HepG2 (cell line): ENCODE results near the gene TOX2.

Experiments
- POLR2A ChIP-seq, 2 experiments: IDR thresholded peaks; 2 replicates each; pipeline ENCODE4 v1.6.1; 2011; ENCODE audit warnings: low read depth in 2 of 2, low read length in 2 of 2, mild to moderate bottlenecking in 1 of 2, moderate library complexity in 1 of 2; ENCODE audit not compliant: insufficient read depth in 1 of 2
- POLR2AphosphoS5 ChIP-seq: IDR thresholded peaks from 2 replicates; pipeline ENCODE4 v1.6.1; 2012; ENCODE audit warnings: low read depth, low read length
- RAD21 ChIP-seq: fragments of 450-650 bp; formaldehyde crosslinking; IDR thresholded peaks from 2 replicates; pipeline ENCODE4 v1.5.0; 2020; ENCODE audit warnings: mild to moderate bottlenecking
- ZNF24 ChIP-seq: fragments of 450-650 bp; IDR thresholded peaks from 2 replicates; pipeline ENCODE4 v1.6.1; 2017; ENCODE audit warnings: antibody characterized with exemption, mild to moderate bottlenecking
- ZNF644 ChIP-seq: IDR thresholded peaks from 2 replicates; pipeline ENCODE4 v1.6.1; 2016; ENCODE audit warnings: low read depth
- ZNF780A ChIP-seq: sonication (generic); formaldehyde crosslinking; IDR thresholded peaks from 2 replicates; pipeline ENCODE4 v1.8.0; 2022; ENCODE audit warnings: mild to moderate bottlenecking, missing genetic modification reagents, moderate library complexity
- TF ChIP-seq, protein P1 (sequence below): sonication (generic); formaldehyde crosslinking; IDR thresholded peaks from 2 replicates; pipeline ENCODE4 v1.5.0; 2020; ENCODE audit warnings: mild to moderate bottlenecking, missing genetic modification reagents, moderate library complexity
- TF ChIP-seq, protein P2 (sequence below), 2 experiments: IDR thresholded peaks; 2 replicates each; pipeline ENCODE4 v1.6.1; 2011 to 2012; ENCODE audit warnings: low read length in 2 of 2, borderline replicate concordance in 1 of 2, low read depth in 1 of 2, mild to moderate bottlenecking in 1 of 2, moderate library complexity in 1 of 2
- TF ChIP-seq, protein P3 (sequence below): sonication (generic); formaldehyde crosslinking; IDR thresholded peaks from 2 replicates; pipeline ENCODE4 v1.4.0; 2020; ENCODE audit warnings: missing genetic modification reagents; ENCODE audit errors: not compliant biosample characterization

DNA sequence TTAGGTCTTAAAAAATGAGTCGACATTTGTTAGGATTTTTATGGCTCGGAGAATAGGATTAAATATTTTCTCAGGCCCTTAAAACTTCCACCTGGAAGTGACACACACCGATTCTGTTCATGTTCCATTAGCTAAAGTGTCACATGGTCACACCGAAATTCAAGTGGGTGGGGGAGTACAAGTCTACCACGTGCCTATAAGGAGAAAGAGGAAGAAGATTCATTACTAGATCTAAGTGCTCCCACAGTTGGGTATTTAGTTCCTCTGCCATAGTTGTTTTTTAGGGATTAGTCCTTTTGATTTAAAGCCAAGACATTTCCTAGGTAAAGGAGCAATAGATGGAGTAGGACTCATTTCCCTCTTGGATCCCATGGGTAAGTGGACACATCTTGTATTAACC lies 4.9 kb upstream of the TOX2 start:
- TF ChIP-seq, protein P1, sequence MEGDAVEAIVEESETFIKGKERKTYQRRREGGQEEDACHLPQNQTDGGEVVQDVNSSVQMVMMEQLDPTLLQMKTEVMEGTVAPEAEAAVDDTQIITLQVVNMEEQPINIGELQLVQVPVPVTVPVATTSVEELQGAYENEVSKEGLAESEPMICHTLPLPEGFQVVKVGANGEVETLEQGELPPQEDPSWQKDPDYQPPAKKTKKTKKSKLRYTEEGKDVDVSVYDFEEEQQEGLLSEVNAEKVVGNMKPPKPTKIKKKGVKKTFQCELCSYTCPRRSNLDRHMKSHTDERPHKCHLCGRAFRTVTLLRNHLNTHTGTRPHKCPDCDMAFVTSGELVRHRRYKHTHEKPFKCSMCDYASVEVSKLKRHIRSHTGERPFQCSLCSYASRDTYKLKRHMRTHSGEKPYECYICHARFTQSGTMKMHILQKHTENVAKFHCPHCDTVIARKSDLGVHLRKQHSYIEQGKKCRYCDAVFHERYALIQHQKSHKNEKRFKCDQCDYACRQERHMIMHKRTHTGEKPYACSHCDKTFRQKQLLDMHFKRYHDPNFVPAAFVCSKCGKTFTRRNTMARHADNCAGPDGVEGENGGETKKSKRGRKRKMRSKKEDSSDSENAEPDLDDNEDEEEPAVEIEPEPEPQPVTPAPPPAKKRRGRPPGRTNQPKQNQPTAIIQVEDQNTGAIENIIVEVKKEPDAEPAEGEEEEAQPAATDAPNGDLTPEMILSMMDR (CRISPR knock-in tag): no peak
- TF ChIP-seq ZNF644 (CRISPR knock-in tag) (no peak), POLR2AphosphoS5 (no peak), POLR2A (IDR thresholded peaks at IDR 0.05; ENCODE audit: insufficient read depth in 1 of 2, low read depth in 2 of 2, low read length in 2 of 2) (no peak), RAD21 (no peak), ZNF24 (no peak), ZNF780A (no peak)
- TF ChIP-seq, protein P2, sequence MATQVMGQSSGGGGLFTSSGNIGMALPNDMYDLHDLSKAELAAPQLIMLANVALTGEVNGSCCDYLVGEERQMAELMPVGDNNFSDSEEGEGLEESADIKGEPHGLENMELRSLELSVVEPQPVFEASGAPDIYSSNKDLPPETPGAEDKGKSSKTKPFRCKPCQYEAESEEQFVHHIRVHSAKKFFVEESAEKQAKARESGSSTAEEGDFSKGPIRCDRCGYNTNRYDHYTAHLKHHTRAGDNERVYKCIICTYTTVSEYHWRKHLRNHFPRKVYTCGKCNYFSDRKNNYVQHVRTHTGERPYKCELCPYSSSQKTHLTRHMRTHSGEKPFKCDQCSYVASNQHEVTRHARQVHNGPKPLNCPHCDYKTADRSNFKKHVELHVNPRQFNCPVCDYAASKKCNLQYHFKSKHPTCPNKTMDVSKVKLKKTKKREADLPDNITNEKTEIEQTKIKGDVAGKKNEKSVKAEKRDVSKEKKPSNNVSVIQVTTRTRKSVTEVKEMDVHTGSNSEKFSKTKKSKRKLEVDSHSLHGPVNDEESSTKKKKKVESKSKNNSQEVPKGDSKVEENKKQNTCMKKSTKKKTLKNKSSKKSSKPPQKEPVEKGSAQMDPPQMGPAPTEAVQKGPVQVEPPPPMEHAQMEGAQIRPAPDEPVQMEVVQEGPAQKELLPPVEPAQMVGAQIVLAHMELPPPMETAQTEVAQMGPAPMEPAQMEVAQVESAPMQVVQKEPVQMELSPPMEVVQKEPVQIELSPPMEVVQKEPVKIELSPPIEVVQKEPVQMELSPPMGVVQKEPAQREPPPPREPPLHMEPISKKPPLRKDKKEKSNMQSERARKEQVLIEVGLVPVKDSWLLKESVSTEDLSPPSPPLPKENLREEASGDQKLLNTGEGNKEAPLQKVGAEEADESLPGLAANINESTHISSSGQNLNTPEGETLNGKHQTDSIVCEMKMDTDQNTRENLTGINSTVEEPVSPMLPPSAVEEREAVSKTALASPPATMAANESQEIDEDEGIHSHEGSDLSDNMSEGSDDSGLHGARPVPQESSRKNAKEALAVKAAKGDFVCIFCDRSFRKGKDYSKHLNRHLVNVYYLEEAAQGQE (IDR thresholded peaks at IDR 0.05; ENCODE audit: borderline replicate concordance in 1 of 2, low read depth in 1 of 2, low read length in 2 of 2): no peak
- TF ChIP-seq, protein P3, sequence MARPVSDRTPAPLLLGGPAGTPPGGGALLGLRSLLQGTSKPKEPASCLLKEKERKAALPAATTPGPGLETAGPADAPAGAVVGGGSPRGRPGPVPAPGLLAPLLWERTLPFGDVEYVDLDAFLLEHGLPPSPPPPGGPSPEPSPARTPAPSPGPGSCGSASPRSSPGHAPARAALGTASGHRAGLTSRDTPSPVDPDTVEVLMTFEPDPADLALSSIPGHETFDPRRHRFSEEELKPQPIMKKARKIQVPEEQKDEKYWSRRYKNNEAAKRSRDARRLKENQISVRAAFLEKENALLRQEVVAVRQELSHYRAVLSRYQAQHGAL: no peak
